HG03066 (cell line): ENCODE results near the gene AXDND1.
"Not testable (repeated sequence)": the region's sequence is repeated elsewhere in the genome, so short reads cannot be mapped to it uniquely, and the experiment has no call there.

Source experiments
- ATAC-seq: cut with Tn5 transposase; IDR thresholded peaks from one replicate; pipeline ENCODE4 v1.9.1; 2021; ENCODE audit warnings: low read depth; ENCODE audit not compliant: unreplicated experiment

AXDND1 gene

DNA sequence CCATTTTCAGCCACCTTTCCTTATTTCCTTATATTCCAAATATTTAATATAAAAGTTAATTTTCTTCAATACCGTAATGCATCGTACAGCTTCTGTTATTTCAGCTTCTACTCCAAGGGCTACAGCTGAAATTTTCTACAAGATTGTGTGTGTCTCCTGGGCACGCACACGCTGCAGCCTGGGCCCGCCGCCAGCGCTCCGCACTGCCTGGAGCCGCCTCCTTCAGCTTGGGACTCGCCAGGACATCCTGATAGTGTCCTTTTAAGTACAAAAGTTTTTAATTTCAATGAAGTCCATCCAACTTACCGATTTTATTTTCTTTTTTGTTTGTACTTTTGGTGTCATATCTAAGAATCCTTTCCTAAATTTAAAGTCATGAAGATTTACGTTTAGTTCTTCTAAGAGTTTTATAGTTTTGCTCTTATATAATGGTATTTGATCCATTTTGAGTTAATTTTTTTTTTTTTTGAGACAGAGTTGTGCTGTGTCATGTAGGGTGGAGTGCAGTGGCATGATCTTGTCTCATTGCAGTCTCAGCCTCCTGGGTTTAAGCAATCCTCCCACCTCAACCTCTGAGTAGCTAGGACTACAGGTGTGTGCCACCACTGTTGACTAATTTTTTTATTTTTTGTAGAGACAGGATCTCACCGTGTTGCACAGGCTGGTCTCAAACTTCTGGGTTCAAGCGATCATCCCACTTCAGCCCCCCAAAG is 82.8 kb downstream of the AXDND1 start:
- no peak for ATAC-seq

DNA sequence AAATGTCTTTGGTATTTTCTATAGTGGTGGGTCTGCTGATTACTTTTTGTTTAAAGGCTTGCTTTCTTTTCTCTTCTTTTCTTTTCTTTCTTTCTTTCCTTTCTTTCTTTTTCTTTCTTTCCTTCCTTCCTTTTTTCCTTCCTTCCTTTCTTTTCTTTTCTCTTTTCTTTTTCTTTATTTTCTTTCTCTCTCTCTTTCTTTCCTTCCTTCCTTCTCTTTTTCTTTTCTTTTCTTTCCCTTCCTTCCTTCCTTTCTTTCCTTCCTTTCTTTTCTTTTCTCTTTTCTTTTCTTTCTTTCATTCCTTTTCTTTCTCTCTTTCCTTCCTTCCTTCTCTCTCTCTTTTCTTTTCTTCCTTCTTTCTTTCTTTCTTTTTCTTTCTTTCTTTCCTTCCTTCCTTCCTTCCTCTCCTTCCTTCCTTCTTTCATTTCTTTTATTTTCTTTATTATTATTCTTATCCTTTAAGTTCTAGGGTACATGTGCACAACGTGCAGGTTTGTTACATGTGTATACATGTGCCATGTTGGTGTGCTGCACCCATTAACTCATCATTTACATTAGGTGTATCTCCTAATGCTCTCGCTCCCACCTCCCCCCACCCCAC is 93.9 kb downstream of the AXDND1 start:
- ATAC-seq: not testable (repeated sequence)

DNA sequence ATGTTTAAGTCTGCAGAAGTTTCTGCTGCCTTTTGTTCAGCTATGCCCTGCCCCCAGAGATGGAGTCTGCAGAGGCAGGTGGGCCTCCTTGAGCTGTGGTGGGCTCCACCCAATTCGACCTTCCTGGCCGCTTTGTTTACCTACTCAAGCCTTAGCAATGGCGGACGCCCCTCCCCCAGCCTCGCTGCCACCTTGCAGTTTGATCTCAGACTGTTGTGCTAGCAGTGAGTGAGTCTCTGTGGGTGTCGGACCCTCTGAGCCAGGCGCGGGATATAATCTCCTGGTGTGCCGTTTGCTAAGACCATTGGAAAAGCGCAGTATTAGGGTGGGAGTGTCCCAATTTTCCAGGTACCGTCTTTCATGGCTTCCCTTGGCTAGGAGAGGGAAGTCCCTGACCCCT is 99.9 kb downstream of the AXDND1 start:
- not testable (repeated sequence) for ATAC-seq

DNA sequence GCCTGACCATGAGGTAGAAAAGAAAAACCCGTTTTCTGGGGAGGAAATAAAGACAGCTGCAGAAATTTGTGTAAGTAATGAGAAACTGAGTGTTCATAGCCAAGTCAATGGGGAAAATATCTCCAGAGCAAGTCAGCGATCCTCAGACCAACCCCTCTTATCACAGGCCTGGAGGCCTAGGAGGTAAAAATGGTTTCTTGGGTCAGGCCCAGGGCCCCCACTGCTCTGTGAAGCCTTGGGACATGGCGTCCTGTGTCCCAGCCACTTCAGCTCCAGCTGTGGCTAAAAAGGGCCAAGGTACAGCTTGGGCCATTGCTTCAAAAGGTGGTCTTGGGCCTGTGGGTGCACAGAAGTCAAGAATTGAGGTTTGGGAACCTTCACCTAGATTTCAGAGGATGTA is 108.9 kb downstream of the AXDND1 start:
- ATAC-seq: no peak

DNA sequence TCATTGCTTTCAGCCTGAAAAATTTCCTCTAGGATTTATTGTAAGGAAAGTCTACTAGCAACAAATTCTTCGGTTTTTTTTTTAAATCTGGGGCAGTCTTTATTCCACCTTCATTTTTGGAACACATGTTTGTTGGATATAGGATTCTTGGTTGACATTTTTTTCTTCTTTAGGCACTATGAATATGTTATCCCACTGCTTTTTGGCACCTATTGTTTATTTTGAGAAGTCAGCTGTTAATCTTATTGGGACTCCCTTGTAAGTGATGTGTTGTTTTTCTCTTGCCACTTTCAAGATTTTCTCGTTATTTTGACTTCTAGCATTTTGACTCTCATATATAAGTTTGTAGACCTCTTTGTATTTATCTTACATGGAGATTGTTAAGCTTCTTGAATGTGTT is 110.7 kb downstream of the AXDND1 start:
- no peak for ATAC-seq

DNA sequence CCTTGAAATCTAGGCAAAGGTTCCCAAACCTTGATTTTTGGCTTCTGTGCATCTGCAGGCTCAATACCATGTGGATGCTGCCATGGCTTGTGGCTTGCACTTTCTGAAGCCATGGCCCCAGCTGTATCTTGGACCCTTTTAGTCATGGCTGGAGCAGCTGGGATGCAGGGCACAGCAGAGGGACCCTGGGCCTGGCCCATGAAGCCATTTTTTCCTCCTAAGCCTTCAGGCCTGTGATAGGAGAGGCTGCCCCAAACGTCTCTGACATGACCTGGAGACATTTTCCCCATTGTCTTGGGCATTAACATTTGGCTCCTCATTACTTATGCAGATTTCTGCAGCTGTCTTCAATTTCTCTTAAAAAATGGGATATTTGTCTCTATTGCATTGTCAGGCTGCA is 112.6 kb downstream of the AXDND1 start:
- ATAC-seq: no peak

DNA sequence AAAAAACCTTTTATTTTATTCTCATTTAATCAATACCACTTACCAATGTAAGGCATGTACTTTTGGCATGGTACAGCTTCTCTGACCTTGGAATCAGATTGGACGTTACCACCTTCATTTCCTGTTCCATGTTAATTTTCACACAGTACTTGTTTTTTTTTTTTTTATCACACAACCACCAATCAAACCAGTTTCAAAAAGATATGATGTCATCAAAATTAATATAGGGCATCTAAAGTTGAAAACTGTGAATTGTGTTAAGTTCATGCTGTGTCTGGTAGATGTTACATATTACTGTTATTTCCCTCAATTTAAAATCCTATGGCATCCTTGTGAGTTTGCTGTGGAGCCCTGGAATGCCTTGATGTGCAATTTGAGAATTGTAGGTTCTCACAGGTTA is 124.8 kb downstream of the AXDND1 start:
- ATAC-seq: no peak

DNA sequence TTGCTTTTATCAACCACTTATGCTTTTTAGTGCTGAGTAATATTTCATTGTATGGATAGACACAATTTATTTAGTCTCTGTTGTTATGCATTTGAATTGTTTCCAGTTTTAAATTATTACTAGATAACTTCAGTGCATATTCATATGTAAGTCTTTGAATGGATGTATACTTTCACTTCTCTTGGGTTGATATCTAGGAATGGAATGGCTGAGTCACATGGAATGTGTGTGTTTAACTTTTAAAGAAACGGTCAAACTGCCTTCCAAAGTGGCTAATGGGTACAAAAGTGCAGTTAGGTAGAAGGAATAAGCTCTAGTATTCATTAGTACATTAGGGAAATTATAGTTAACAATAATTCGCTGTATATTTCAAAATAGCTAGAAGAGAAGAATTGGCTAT is 127.6 kb downstream of the AXDND1 start:
- ATAC-seq: no peak

DNA sequence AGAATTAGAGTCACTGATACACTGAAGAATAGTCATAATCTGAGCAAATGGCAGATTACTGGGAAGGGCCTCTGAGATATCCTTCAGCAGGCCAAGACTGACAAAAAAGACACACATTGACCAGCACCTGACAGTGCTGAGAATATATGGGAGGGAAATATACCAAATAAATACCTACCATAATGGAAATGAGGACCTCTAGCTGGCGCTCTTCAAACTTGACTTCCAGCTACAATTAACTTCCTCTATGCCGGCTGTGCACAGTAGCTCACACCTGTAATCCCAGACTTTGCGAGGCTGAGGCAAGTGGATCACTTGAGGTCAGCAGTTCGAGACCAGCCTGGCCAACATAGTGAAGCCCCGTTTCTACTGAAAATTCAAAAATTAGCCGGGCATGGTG is 140.4 kb downstream of the AXDND1 start:
- no peak for ATAC-seq

DNA sequence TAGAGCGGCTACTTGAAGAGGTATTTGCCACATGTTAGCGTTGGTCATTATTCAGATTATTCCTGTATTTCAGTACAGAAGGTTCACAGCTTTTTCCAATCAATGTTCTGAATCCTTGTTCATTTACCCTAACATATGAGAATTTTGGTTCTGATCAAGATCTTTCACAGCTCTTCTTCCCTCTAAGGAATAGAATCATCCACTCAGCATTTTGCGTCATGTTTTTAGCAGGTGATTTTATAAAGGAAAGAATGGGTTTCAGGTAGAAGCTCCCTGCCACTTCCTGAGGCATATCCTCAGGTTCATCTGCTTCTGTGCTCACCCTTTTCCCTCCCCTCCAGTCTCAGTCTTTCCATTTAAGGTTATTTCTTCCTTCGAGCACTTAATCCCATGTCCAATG is 143.6 kb downstream of the AXDND1 start:
- no peak for ATAC-seq

DNA sequence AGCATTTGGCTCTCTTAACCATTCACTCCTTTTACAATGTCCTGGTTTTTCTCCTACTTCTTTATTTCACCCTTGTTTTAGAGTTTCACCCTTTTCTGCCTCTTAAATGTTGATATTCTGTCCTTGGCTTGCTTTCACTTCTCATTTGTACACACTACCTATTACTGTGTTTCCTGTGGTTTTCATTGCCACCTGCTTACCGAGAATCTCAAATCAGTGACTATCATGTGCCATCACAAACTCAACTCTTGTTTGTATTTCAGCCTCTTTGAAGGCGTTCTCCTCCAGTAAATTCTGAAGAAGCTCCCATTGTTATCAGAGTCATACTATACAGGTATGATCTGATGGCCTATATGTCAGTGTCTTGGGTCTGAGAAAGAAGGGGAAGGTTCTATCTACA is 144.3 kb downstream of the AXDND1 start:
- no peak for ATAC-seq

DNA sequence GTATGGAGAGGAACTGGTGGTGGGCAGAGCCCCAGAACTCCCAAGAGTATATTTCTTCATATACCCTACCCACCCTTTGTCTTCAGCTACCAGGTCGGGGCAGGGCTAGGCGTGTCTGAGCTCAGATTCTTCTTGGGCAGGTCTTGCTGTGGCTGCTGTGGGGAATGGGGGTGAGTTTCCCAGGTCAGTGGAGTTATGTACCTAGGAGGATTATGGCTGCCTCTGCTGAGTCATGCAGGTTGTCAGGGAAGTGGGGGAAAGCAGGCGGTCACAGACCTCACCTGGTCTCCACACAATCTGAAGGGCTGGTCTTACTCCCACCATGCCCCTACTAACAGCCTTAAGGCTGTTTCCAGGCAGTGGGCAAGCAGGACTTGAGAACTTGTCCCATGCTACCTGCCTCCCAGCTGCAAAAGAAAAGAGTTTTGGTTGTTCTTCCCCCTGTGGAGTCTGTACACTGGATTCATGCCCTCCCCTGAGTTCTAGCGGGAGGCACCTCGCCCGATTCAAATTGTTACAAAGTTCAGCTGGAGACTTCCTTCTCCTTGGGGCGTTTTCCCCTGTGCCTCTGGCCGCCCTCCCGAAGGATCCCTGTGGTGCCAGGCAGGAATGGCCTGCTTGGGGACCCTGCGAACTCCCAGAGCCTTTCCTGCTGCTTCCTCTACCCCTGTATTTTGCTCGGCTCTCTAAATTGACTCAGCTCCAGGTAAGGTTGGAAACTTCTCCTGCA is 151.4 kb downstream of the AXDND1 start:
- no peak for ATAC-seq

DNA sequence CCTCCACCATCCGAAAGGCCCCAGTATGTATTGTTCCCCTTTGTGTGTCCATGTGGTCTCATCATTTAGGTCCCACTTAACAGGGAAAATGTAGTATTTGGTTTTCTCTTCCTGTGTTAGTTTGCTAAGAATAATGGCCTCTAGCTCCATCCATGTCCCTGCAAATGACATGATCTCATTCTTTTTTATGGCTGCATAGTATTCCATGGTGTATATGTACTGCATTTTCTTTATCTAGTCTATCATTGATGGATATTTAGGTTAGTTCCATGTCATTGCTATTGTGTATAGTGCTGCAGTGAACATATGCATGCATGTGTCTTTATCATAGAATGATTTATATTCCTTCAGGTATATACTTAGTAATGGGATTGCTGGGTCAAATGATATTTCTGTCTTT is 152.8 kb downstream of the AXDND1 start:
- not testable (repeated sequence) for ATAC-seq

DNA sequence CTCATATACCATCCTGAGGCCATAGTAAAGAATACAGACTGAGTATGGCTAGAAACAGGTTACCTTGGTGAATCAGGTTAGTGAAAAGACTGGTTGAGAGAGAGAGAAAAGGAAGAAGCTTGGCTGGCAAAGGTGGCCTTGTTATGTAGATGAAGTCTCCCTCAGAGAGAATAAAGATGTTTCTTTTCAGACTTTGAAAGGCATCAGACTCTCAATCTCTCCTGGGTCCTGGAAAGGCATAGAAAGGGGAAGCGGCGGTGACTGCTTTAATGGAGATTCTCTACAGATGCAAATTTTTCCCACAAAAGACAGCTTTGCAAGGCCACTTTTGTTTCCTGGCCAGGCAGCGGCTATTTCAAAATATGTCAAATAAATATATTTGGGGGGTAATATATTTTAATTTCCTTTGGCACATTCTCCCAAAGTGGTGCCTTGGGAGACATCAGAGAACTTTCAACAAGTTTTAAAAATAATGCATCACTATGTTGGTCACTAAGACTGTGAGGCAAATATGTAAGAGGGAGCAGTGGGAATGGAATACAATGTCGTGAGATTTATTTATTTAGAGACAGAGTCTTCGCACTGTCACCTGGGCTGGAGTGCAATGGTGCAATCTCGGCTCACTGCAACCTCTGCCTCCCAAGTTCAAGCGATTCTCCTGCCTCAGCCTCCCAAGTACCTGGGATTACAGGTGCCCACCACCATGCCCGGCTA is 163.9 kb downstream of the AXDND1 start:
- no peak for ATAC-seq

DNA sequence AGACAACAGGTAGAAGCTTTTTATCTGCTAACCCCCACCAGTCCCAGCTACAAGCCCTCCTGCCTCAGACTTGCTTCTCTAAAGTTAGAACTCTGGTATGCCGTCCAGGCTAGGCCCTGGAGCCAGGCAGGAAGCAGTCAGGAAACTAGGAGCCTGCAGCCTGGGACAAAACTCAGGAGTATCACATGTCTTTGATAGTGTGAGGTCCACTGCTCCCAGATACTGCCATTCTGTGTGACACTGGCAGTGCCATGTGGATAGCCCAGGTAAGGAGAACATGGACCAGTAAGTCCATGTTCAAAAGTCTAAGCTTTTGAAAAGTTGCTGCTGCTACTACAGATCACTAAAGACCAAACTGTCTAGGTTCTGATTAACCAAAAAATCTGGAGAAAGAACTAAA is 164.6 kb downstream of the AXDND1 start:
- ATAC-seq: no peak

DNA sequence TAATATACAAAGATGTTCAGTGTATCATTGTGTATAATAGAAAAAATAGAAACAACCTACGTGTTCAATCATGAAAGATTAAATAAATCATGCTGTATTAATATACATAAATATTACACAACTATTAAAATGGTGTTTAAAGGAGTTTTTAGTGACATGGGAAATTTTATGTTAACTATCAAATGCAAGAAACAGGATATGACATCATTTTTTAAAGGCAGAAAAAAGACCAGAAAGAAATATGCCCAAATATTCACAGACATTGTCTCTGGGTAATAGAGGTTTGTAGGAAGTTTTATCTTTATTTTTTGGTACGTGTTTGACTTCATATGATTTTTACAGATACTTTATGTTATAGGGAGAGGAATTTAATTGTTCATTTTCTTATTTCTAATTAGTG is 176.0 kb downstream of the AXDND1 start:
- ATAC-seq: no peak

DNA sequence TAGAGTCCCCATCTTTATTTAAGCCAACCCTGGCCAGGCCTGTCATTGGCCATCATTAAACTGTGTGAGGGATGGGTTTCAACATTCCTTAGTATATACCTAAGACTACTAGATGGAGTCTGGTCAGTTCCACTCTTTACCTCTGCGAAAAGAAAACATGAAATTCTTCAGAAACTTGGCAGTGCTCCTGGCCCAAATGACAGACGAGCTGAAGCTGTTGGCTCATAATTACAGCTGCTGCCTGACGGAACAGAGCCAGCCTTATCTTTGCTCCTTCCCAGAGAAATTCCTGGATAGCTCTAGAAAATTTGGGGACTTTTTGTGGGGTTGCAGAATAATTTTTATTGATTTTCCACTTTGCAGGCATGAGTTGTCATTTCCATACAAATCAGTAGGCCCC is 179.6 kb downstream of the AXDND1 start:
- ATAC-seq: no peak

DNA sequence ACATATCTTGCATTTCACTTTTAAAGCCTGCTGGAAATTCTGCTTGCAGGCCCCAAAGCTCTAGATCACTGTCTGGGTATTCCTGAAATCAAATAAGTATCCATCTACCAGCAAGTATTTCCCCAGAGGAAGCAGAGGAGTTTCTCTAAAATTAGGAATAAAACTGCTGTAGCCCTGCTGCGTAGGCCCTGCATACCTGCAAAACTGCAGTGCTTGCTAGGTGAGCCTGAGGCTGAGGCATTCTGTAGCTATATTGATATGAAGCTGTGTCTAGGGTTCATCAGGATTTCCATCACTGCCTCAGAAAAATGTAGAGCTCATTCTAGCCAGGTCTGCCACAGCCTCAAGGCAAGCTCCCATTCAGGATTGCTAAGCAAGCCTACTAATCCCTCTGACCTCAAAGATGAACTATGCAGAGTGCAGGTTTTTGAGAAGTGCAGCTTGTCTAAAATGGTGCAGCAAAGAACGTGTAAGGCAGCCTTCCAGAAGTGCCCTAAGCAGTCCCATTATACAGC is 181.3 kb downstream of the AXDND1 start:
- ATAC-seq: no peak

DNA sequence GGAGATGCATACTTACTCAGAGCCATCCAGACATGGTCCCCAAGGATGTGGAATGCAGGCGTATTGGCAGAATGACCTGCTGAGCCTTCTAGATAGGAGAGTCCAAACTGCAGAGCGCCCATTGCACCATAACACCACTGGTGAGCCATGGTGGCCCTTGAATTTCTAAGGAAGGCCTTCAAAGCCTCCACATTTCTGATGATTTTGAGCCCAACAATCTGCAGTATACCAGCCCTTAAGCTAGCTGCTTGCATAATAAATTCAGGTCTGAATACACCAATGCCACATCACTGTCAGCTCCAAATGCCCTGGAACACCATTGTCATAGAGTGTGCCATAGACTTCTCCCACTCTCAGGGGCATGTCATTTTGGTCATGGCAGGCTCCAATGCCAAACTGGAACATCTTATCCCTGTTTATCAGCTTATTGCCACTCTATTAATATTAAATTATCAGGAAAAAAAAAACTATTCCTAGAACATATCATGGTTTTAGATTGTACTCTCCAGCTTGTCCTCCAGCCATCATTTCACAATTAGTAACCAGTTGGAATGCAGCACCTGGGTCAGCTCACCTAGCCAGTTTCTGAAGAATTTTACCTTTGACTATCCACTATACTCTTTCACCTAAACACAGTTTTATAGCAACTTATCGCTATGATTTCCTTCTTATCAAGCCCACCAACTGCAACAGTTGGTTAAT is 183.0 kb downstream of the AXDND1 start:
- ATAC-seq: no peak

DNA sequence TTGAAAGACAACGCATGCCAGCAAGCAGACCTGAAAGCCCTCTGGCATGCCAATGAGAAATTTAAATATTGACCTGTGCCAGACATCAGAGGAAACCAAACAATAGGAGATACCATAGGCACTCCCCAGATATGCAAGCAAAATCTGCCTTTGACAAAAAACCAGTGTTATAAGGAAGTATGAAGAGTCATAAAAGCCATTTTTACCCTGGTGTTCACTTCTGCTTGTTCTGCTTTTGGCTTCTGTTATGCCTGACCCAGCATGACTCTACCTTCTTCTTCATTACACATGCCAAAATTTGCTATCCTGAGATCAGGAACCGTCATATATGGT is 183.6 kb downstream of the AXDND1 start:
- ATAC-seq: no peak
